ENCODE data around the gene CRADD.

- TF ChIP-seq CTCF (IDR thresholded peaks at IDR 0.05), result no peak
- no peak for TF ChIP-seq POLR2A (IDR thresholded peaks at IDR 0.05)
Measured at GRCh38 chr12:93876360-93876759, 199.2 kb downstream of the CRADD start.
